Prostate gland (tissue), 2 donors: Measurements from ENCODE around the gene BMP2. TPM values are rescaled to one million over a fixed set of nuclear protein-coding genes. Genes with fewer than 3 reads are reported as not detected.

Experiments used
- DNase-seq: peaks from one replicate; pipeline ENCODE4 v3.0.0-alpha.2; 2019; ENCODE audit warnings: low spot score
- H3K27ac ChIP-seq, 2 donors: fragments of 200-600 bp; sonication (generic); 2 replicates each; pipeline ENCODE4 v1.5.1; 2017 to 2019
- H3K27me3 ChIP-seq: fragments of 200-600 bp; sonication (generic); replicated peaks from 2 replicates; pipeline ENCODE4 v1.5.1; 2019; ENCODE audit not compliant: insufficient read depth
- H3K36me3 ChIP-seq, 2 donors: fragments of 200-600 bp; sonication (generic); 1 replicate in 1 of 2; 2 replicates in 1 of 2; pipeline versions ENCODE4 v1.5.1 to v1.8.1; 2017 to 2019
- H3K4me1 ChIP-seq: fragments of 200-600 bp; sonication (generic); replicated peaks from 2 replicates; pipeline ENCODE4 v1.5.1; 2019
- H3K4me3 ChIP-seq, 2 donors: fragments of 200-600 bp; sonication (generic); 2 replicates each; pipeline ENCODE4 v1.5.1; 2017 to 2019
- H3K9me3 ChIP-seq: fragments of 200-600 bp; sonication (generic); 2 replicates; pipeline ENCODE4 v1.5.1; 2017
- POLR2A ChIP-seq: fragments of 450-650 bp; IDR thresholded peaks from one replicate; pipeline ENCODE4 v1.6.1; 2016; ENCODE audit warnings: antibody characterized with exemption, mild to moderate bottlenecking
- POLR2AphosphoS5 ChIP-seq: sonication (generic); formaldehyde crosslinking; IDR thresholded peaks from one replicate; pipeline ENCODE4 v1.6.1; 2017; ENCODE audit warnings: antibody characterized with exemption
- WGBS: methylation state at CpG from one replicate; pipeline ENCODE4 v1.1.5; 2018; 5-methylcytosine and 5-hydroxymethylcytosine counted together
- intact Hi-C: fragments of 100-400 bp; cut with DNase I; formaldehyde crosslinking; loops from one replicate; pipeline ENCODE4 v1.14.2; 2022
- total RNA-seq, 2 donors: library from RNA; depleted of rRNA; stranded (reverse); fragments of >200 nt; gene quantifications; one replicate each; pipeline ENCODE4 v1.1.0, GENCODE V29; 2016
- TF ChIP-seq, protein P1 (sequence below), 4 experiments: fragments of 200-600 bp in 2 of 4; fragments of 450-650 bp in 2 of 4; sonication (generic) in 2 of 4; IDR thresholded peaks; 1 replicate in 3 of 4; 2 replicates in 1 of 4; pipeline ENCODE4 v1.5.1; 2016 to 2019; ENCODE audit warnings: antibody characterized with exemption in 4 of 4, mild to moderate bottlenecking in 2 of 4, moderate library complexity in 2 of 4

The BMP2 gene
- total RNA-seq, 2 donors from 2014 or later, result 4.3 to 5.6 TPM

DNA sequence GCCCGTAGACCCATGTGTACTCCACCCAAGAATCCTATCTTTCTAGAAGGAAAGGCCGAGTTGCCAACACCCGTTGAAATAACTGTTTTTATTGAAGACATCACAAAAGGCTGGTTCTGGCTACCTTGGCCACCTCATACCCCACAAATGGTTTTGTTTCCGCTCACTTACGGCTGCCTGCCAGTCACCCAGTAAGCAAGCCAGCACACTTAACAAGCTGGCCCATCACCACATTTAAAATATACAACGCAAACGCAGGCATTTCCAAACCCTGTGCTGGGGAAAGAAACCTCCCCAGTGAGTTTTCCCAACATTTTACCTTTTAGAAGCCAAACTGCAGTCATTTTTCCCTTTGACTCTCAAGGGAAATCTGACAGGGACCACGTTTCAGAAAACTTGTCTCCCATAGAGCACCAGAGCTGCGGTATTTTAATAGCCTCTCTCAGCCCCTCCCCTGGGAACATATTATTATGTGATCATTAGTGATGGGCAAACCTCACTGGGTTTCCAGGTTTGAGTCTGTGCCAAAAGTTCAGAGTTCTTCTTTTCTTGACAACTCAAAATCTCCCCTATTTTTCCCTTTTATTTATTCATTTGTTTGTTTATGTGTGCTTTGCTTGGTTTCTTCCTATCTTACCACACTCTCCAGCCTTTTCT lies 36.7 kb upstream of the BMP2 start:
- DNase-seq, result no peak

DNA sequence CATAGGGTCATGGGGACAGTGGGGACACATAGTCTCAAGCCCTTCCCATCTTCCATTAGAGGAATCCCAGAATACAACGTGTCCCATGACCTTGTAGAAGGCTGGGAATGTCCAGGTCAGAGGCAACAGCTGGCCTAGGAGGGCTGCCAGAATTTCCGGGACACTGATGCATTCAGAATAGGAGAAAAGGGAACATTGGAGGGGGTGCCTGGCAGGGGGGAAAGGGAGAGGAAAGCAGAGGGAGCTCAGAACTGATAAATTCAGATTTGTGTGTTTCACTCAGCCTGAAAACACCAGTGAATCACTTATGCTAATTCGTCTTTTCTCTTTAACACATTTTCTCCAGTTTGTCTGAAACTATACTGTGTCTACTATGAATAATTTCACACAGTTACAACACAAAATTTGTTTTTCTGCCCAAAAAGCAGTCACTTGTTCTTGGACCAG lies 35.5 kb upstream of the BMP2 start:
- Histone ChIP-seq H3K27me3 (no peaks in the 10 kb centered on the region), H3K4me1 (no peaks in the 10 kb centered on the region), H3K9me3 (no peaks in the 10 kb centered on the region), H3K27ac (no peak overlapping the region), H3K36me3 (no peaks in the 10 kb centered on the region), H3K4me3 (no peak overlapping the region)
- no peak for DNase-seq
- intact Hi-C loops, result no loop called here
- 72% methylated on average over 3 of the region's 3 CpGs for WGBS
- TF ChIP-seq POLR2A, result no peak
- no peak for TF ChIP-seq POLR2AphosphoS5
- TF ChIP-seq, protein P1, sequence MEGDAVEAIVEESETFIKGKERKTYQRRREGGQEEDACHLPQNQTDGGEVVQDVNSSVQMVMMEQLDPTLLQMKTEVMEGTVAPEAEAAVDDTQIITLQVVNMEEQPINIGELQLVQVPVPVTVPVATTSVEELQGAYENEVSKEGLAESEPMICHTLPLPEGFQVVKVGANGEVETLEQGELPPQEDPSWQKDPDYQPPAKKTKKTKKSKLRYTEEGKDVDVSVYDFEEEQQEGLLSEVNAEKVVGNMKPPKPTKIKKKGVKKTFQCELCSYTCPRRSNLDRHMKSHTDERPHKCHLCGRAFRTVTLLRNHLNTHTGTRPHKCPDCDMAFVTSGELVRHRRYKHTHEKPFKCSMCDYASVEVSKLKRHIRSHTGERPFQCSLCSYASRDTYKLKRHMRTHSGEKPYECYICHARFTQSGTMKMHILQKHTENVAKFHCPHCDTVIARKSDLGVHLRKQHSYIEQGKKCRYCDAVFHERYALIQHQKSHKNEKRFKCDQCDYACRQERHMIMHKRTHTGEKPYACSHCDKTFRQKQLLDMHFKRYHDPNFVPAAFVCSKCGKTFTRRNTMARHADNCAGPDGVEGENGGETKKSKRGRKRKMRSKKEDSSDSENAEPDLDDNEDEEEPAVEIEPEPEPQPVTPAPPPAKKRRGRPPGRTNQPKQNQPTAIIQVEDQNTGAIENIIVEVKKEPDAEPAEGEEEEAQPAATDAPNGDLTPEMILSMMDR (IDR thresholded peaks at IDR 0.05), result no peak

More for the DNA sequence above, 36.7 kb upstream of the BMP2 start:
- Histone ChIP-seq H3K27ac (no peak overlapping the region), H3K4me3 (no peak overlapping the region), H3K9me3 (no peaks in the 10 kb centered on the region), H3K36me3 (no peaks in the 10 kb centered on the region), H3K4me1 (no peaks in the 10 kb centered on the region), H3K27me3 (no peaks in the 10 kb centered on the region)
- intact Hi-C loops, result no loop called here
- 71% methylated on average over 9 of the region's 9 CpGs for WGBS
- TF ChIP-seq, protein P1 (IDR thresholded peaks at IDR 0.05), result no peak
- TF ChIP-seq POLR2AphosphoS5 (no peak), POLR2A (no peak)

DNA sequence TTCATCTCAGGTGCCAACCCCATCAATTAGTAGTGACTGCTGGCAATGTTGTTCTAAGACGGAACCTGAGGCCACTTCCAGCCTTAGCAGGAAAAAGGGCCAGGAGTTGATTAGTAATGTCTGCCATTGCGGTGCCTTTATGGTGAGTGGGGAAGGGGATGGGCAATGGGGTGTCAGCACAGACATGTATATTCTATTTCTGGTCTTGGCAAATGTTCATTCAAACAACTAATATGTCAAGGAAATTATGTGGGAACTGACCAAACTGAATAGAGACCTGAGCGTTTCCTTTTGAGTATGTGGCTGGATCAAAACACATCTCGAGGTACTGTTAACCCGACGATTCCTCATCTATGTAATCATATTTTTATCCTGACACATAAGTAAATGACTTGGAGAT lies 34.6 kb upstream of the BMP2 start:
- 90% methylated on average over 6 of the region's 6 CpGs for WGBS
- no peak for TF ChIP-seq POLR2AphosphoS5
- TF ChIP-seq, protein P1 (IDR thresholded peaks at IDR 0.05), result no peak
- no peak for TF ChIP-seq POLR2A
- no peak overlapping the region for H3K27ac ChIP-seq

GRCh38 chr20:6733965-6734364 lies 33.5 kb upstream of the BMP2 start:
- no peak for TF ChIP-seq POLR2AphosphoS5
- TF ChIP-seq, protein P1 (IDR thresholded peaks at IDR 0.05), result no peak
- TF ChIP-seq POLR2A, result no peak
- Histone ChIP-seq H3K4me3 (no peak overlapping the region), H3K9me3 (no peaks in the 10 kb centered on the region), H3K4me1 (no peaks in the 10 kb centered on the region), H3K27ac (no peak overlapping the region), H3K27me3 (no peaks in the 10 kb centered on the region), H3K36me3 (no peaks in the 10 kb centered on the region)
- no peak for DNase-seq
- 94% methylated on average over 1 of the region's 1 CpG for WGBS
- intact Hi-C loops, result no loop called here

More for the DNA sequence above, 34.6 kb upstream of the BMP2 start:
- Histone ChIP-seq H3K27me3 (no peaks in the 10 kb centered on the region), H3K4me3 (no peak overlapping the region), H3K4me1 (no peaks in the 10 kb centered on the region), H3K36me3 (no peaks in the 10 kb centered on the region), H3K9me3 (no peaks in the 10 kb centered on the region)
- intact Hi-C loops, result no loop called here
- no peak for DNase-seq
